Right cardiac atrium (tissue), 5 donors: ENCODE measurements around the gene HRH3. TPM values are rescaled to one million over a fixed set of nuclear protein-coding genes. Genes with fewer than 3 reads are reported as not detected.
A peak's percentile ranks its signal among the peaks of the same experiment; 100 is the strongest.

ENCODE experiments used
- ATAC-seq, 2 donors: fragments of 200-7000 bp; cut with Tn5 transposase; one replicate each; pipeline versions ENCODE4 v1.8.0 to v1.9.1; 2020; ENCODE audit warnings: moderate library complexity in 2 of 2, mild to moderate bottlenecking in 1 of 2
- DNase-seq, 3 donors: peaks; one replicate each; pipeline ENCODE4 v3.0.0-alpha.2; 2020
- H3K27ac ChIP-seq: one replicate; pipeline ENCODE4 v1.5.1; 2013; ENCODE audit warnings: mild to moderate bottlenecking, low read length, control low read depth, moderate library complexity
- H3K27me3 ChIP-seq: one replicate; pipeline ENCODE4 v1.6.1; 2013; ENCODE audit not compliant: control insufficient read depth, insufficient read depth
- H3K4me1 ChIP-seq: one replicate; pipeline ENCODE4 v1.6.1; 2013; ENCODE audit warnings: low read length; ENCODE audit not compliant: control insufficient read depth, insufficient read depth
- H3K4me3 ChIP-seq: one replicate; pipeline ENCODE4 v1.5.1; 2013; ENCODE audit warnings: low read length, control low read depth
- H3K9me3 ChIP-seq: one replicate; pipeline ENCODE4 v1.6.1; 2013; ENCODE audit warnings: low read length; ENCODE audit not compliant: control insufficient read depth
- WGBS: extraction: QIAGEN DNeasy Blood & Tissue Kit; methylation state at CpG from one replicate; pipeline ENCODE4 v1.1.7; 2013; 5-methylcytosine and 5-hydroxymethylcytosine counted together
- intact Hi-C, 4 donors: fragments of 100-400 bp; cut with DNase I; formaldehyde crosslinking; loops; one replicate each; pipeline versions ENCODE4 v1.11.0 to v1.14.0; 2022 to 2023
- polyA plus RNA-seq: library from polyadenylated mRNA; stranded (reverse); fragments of 200-250 nt; gene quantifications from one replicate; pipeline ENCODE4 v1.2.3, GENCODE V29; 2013
- total RNA-seq, 4 donors: library from RNA; stranded (reverse); fragmentation: NEBNext Ultra II Directional; extraction: Animal tissue kit (Norgen Biotek cat#: 25700); gene quantifications; one replicate each; pipeline ENCODE4 v1.2.1, GENCODE V29; 2021
- donor health status: healthy with polysubstance abuse.
- donor health status: DM: no; HTN: yes; CAD: no.
- donor health status: DM: no; HTN: no; CAD: no.
- donor health status: DM: no; HTN: yes; CAD: no; lungs with severe emphysema.
- donor health status: DM: yes; HTN: yes; CAD: no.

HRH3 gene
- total and polyA plus RNA-seq, 5 donors = not detected

- DNase-seq (peak; percentile 70 to 80 (median 76)), ATAC-seq (peak; percentile 83 to 90)
- Histone ChIP-seq H3K27me3 (no peaks in the 10 kb centered on the region), H3K4me3 (no peak overlapping the region), H3K9me3 (no peaks in the 10 kb centered on the region), H3K4me1 (peaks cover 7% of the 10 kb centered on the region), H3K27ac (no peak overlapping the region)
- intact Hi-C loops = no loop called here
- 65% methylated on average over 20 of the region's 20 CpGs for WGBS
Measured at GRCh38 chr20:62258499-62259293, 38.6 kb upstream of the HRH3 start.

- Histone ChIP-seq H3K9me3 (no peaks in the 10 kb centered on the region), H3K4me1 (peaks cover 7% of the 10 kb centered on the region), H3K4me3 (no peak overlapping the region), H3K27ac (no peak overlapping the region), H3K27me3 (no peaks in the 10 kb centered on the region)
- 94% methylated on average over 10 of the region's 10 CpGs for WGBS
- intact Hi-C loops = no loop called here
- ATAC-seq (no peak), DNase-seq (no peak)
Measured at GRCh38 chr20:62255976-62256375, 35.9 kb upstream of the HRH3 start.

GRCh38 chr20:62254021-62254724, 34.1 kb upstream of the HRH3 start:
- 67% methylated on average over 24 of the region's 24 CpGs for WGBS
- Histone ChIP-seq H3K4me1 (peaks cover 7% of the 10 kb centered on the region), H3K27ac (no peak overlapping the region), H3K9me3 (no peaks in the 10 kb centered on the region), H3K27me3 (no peaks in the 10 kb centered on the region), H3K4me3 (no peak overlapping the region)
- DNase-seq (peak in 1 of 3 donors; percentile 52), ATAC-seq (no peak)
- intact Hi-C loops = no loop called here

- intact Hi-C loops = no loop called here
- no peak overlapping the region for H3K4me3 ChIP-seq
- 89% methylated on average over 6 of the region's 6 CpGs for WGBS
- peaks cover 7% of the 10 kb centered on the region for H3K4me1 ChIP-seq
- ATAC-seq (no peak), DNase-seq (no peak)
- H3K27ac ChIP-seq = no peak overlapping the region
- H3K9me3 ChIP-seq = no peaks in the 10 kb centered on the region
- no peaks in the 10 kb centered on the region for H3K27me3 ChIP-seq
Measured at GRCh38 chr20:62253398-62253797, 33.3 kb upstream of the HRH3 start.

GRCh38 chr20:62252342-62252966, 32.4 kb upstream of the HRH3 start:
- Histone ChIP-seq H3K4me1 (peaks cover 5% of the 10 kb centered on the region), H3K4me3 (no peak overlapping the region), H3K9me3 (no peaks in the 10 kb centered on the region), H3K27ac (no peak overlapping the region), H3K27me3 (no peaks in the 10 kb centered on the region)
- peak in 1 of 3 donors; percentile 59 for DNase-seq
- intact Hi-C loops = no loop called here
- 86% methylated on average over 26 of the region's 26 CpGs for WGBS
- no peak for ATAC-seq

GRCh38 chr20:62248890-62249560, 28.9 kb upstream of the HRH3 start:
- H3K27ac ChIP-seq = no peak overlapping the region
- 76% methylated on average over 6 of the region's 6 CpGs for WGBS
- ATAC-seq (no peak), DNase-seq (no peak)
- no peaks in the 10 kb centered on the region for H3K27me3 ChIP-seq
- peaks cover 11% of the 10 kb centered on the region for H3K4me1 ChIP-seq
- intact Hi-C loops = no loop called here
- H3K9me3 ChIP-seq = no peaks in the 10 kb centered on the region
- H3K4me3 ChIP-seq = no peak overlapping the region

GRCh38 chr20:62246872-62247652, 27.0 kb upstream of the HRH3 start:
- intact Hi-C loops = no loop called here
- ATAC-seq (peak; percentile 54 to 64), DNase-seq (peak in 2 of 3 donors; percentile 64 to 76)
- H3K4me3 ChIP-seq = no peak overlapping the region
- H3K27me3 ChIP-seq = no peaks in the 10 kb centered on the region
- peak overlapping the region; percentile 44 for H3K27ac ChIP-seq
- H3K4me1 ChIP-seq = peaks cover 16% of the 10 kb centered on the region
- no peaks in the 10 kb centered on the region for H3K9me3 ChIP-seq
- WGBS = 59% methylated on average over 22 of the region's 22 CpGs

GRCh38 chr20:62246431-62246830, 26.4 kb upstream of the HRH3 start:
- Histone ChIP-seq H3K4me3 (no peak overlapping the region), H3K27ac (peak overlapping the region; percentile 35), H3K27me3 (no peaks in the 10 kb centered on the region), H3K9me3 (no peaks in the 10 kb centered on the region), H3K4me1 (peaks cover 16% of the 10 kb centered on the region)
- intact Hi-C loops = no loop called here
- WGBS = 68% methylated on average over 8 of the region's 8 CpGs
- ATAC-seq = peak in 1 of 2 donors; percentile 2
- DNase-seq = no peak

- Histone ChIP-seq H3K4me1 (peaks cover 16% of the 10 kb centered on the region), H3K9me3 (no peaks in the 10 kb centered on the region), H3K27ac (no peak overlapping the region), H3K27me3 (no peaks in the 10 kb centered on the region), H3K4me3 (no peak overlapping the region)
- DNase-seq (peak in 1 of 3 donors; percentile 53), ATAC-seq (no peak)
- intact Hi-C loops = no loop called here
- WGBS = 87% methylated on average over 19 of the region's 19 CpGs
Measured at GRCh38 chr20:62245911-62246280, 25.8 kb upstream of the HRH3 start.

- WGBS = 55% methylated on average over 17 of the region's 17 CpGs
- Histone ChIP-seq H3K27ac (peak overlapping the region; percentile 19), H3K27me3 (no peaks in the 10 kb centered on the region), H3K9me3 (no peaks in the 10 kb centered on the region), H3K4me1 (peaks cover 16% of the 10 kb centered on the region), H3K4me3 (no peak overlapping the region)
- ATAC-seq (peak; percentile 4 to 19), DNase-seq (peak in 1 of 3 donors; percentile 56)
- intact Hi-C loops = no loop called here
Measured at GRCh38 chr20:62244644-62245108, 24.6 kb upstream of the HRH3 start.
